IMR-90 (cell line): ENCODE data around the gene ZCCHC24. TPM values are rescaled to one million over a fixed set of nuclear protein-coding genes. Genes with fewer than 3 reads are reported as not detected.

Experiments used
- ATAC-seq: fragments of 200-7000 bp; cut with Tn5 transposase; 2 replicates; pipeline ENCODE4 v1.9.1; 2020; ENCODE audit warnings: low read depth, mild to moderate bottlenecking, moderate library complexity
- BruUV-seq: library from RNA; stranded (reverse); fragments of 400-500 nt; replicated peaks from 2 replicates; lab custom pipeline; 2021; lab: Mats Ljungman, UMichigan
- CTCF ChIA-PET: fragments of 300-600 bp; formaldehyde crosslinking; extraction: SDS; loops from one replicate; lab custom pipeline; 2021; ENCODE audit warnings: antibody characterized with exemption; lab: Yijun Ruan, JAX
- POLR2A ChIA-PET: fragments of 300-600 bp; sonication (Branson Sonifier 250); formaldehyde crosslinking; loops from one replicate; lab custom pipeline; 2022; ENCODE audit warnings: antibody characterized with exemption; ENCODE audit not compliant: unreplicated experiment; lab: Charles Lee
- DNase-seq: peaks from one replicate; pipeline ENCODE4 v3.0.0; 2013
- H2AFZ ChIP-seq: replicated peaks from 2 replicates; pipeline ENCODE3; 2013; ENCODE audit warnings: low read length, mild to moderate bottlenecking; ENCODE audit not compliant: poor library complexity
- H2AK5ac ChIP-seq: 2 replicates; pipeline ENCODE4 v1.6.1; 2013; ENCODE audit warnings: low read depth, low read length, inconsistent platforms
- H2AK9ac ChIP-seq: replicated peaks from 2 replicates; pipeline ENCODE3; 2013; ENCODE audit warnings: mild to moderate bottlenecking, low read depth, low read length, moderate library complexity; ENCODE audit not compliant: poor library complexity
- H2BK120ac ChIP-seq: 2 replicates; pipeline ENCODE4 v1.6.1; 2013; ENCODE audit warnings: low read depth, low read length, inconsistent platforms
- H2BK15ac ChIP-seq: 3 replicates; pipeline ENCODE4 v1.6.1; 2013; ENCODE audit warnings: low read depth, low read length, inconsistent platforms
- H2BK20ac ChIP-seq: 2 replicates; pipeline ENCODE4 v1.6.1; 2013; ENCODE audit warnings: low read depth, mild to moderate bottlenecking, inconsistent platforms, low read length, moderate library complexity
- H2BK5ac ChIP-seq: 2 replicates; pipeline ENCODE4 v1.6.1; 2013; ENCODE audit warnings: mild to moderate bottlenecking, low read depth, low read length, inconsistent platforms; ENCODE audit not compliant: poor library complexity, severe bottlenecking
- H3K14ac ChIP-seq: replicated peaks from 2 replicates; pipeline ENCODE4 v1.6.1; 2013; ENCODE audit warnings: low read depth, low read length, inconsistent platforms
- H3K18ac ChIP-seq: 2 replicates; pipeline ENCODE4 v1.6.1; 2013; ENCODE audit warnings: low read depth, low read length, control low read depth
- H3K23ac ChIP-seq: 2 replicates; pipeline ENCODE4 v1.6.1; 2013; ENCODE audit warnings: low read depth, low read length, inconsistent platforms
- H3K27ac ChIP-seq: 2 replicates; pipeline ENCODE4 v1.5.1; 2013; ENCODE audit warnings: mild to moderate bottlenecking, control low read depth, low read length; ENCODE audit not compliant: insufficient read depth
- H3K27me3 ChIP-seq: 2 replicates; pipeline ENCODE4 v1.6.1; 2013; ENCODE audit warnings: low read length; ENCODE audit not compliant: control insufficient read depth, insufficient read depth
- H3K36me3 ChIP-seq: 2 replicates; pipeline ENCODE4 v1.6.1; 2013; ENCODE audit warnings: low read length, mixed read lengths; ENCODE audit not compliant: control insufficient read depth, insufficient read depth
- H3K4ac ChIP-seq: 2 replicates; pipeline ENCODE4 v1.6.1; 2013; ENCODE audit warnings: low read depth, low read length, inconsistent platforms
- H3K4me1 ChIP-seq: 2 replicates; pipeline ENCODE4 v1.6.1; 2013; ENCODE audit warnings: low read length, mixed read lengths; ENCODE audit not compliant: control insufficient read depth, insufficient read depth
- H3K4me2 ChIP-seq: 2 replicates; pipeline ENCODE4 v1.6.1; 2013; ENCODE audit warnings: low read depth, mild to moderate bottlenecking, control low read depth, low read length, moderate library complexity
- H3K4me3 ChIP-seq: 2 replicates; pipeline ENCODE4 v1.5.1; 2013; ENCODE audit warnings: low read depth, mild to moderate bottlenecking, control low read depth, low read length, moderate library complexity; ENCODE audit not compliant: insufficient read depth
- H3K56ac ChIP-seq: 2 replicates; pipeline ENCODE4 v1.6.1; 2013; ENCODE audit warnings: low read length, inconsistent platforms; ENCODE audit not compliant: insufficient read depth; ENCODE audit errors: extremely low read depth
- H3K79me1 ChIP-seq, 2 experiments: 2 replicates each; pipeline ENCODE4 v1.6.1; 2013; ENCODE audit warnings: low read length in 2 of 2, inconsistent platforms in 1 of 2, low read depth in 1 of 2
- H3K9ac ChIP-seq: 2 replicates; pipeline ENCODE4 v1.6.1; 2013; ENCODE audit warnings: low read depth, low read length, control low read depth
- H3K9me1 ChIP-seq: 2 replicates; pipeline ENCODE4 v1.6.1; 2013; ENCODE audit warnings: low read length, inconsistent platforms; ENCODE audit not compliant: insufficient read depth
- H3K9me3 ChIP-seq: 2 replicates; pipeline ENCODE4 v1.6.1; 2013; ENCODE audit warnings: low read length; ENCODE audit not compliant: control insufficient read depth, insufficient read depth
- H4K20me1 ChIP-seq: 2 replicates; pipeline ENCODE4 v1.6.1; 2013; ENCODE audit warnings: low read length, inconsistent platforms; ENCODE audit not compliant: insufficient read depth
- H4K5ac ChIP-seq: 2 replicates; pipeline ENCODE4 v1.6.1; 2013; ENCODE audit warnings: mild to moderate bottlenecking, low read depth, low read length, control low read depth
- H4K8ac ChIP-seq, 2 experiments: 2 replicates each; pipeline ENCODE4 v1.6.1; 2013; ENCODE audit warnings: low read depth in 2 of 2, low read length in 2 of 2, control low read depth in 1 of 2, inconsistent platforms in 1 of 2
- H4K91ac ChIP-seq: 2 replicates; pipeline ENCODE4 v1.6.1; 2013; ENCODE audit warnings: low read depth, low read length, inconsistent platforms; ENCODE audit not compliant: insufficient read depth
- BHLHE40 ChIP-seq: fragments of 150-350 bp; IDR thresholded peaks from 2 replicates; pipeline ENCODE4 v1.6.1; 2016; ENCODE audit warnings: mild to moderate bottlenecking, low read depth, low read length
- CHD1 ChIP-seq: IDR thresholded peaks from 2 replicates; pipeline ENCODE4 v1.6.1; 2012; ENCODE audit warnings: low read depth, low read length, improper control_type of control experiment
- CTCF ChIP-seq: conservative IDR thresholded peaks from 2 replicates; pipeline ENCODE4 v1.5.1; 2012; ENCODE audit warnings: mild to moderate bottlenecking, low read depth, low read length, improper control_type of control experiment
- ELK1 ChIP-seq: fragments of 150-350 bp; IDR thresholded peaks from 2 replicates; pipeline ENCODE4 v1.6.1; 2016; ENCODE audit warnings: low read depth, mild to moderate bottlenecking, low read length, moderate library complexity, borderline replicate concordance
- MAFK ChIP-seq: IDR thresholded peaks from 2 replicates; pipeline ENCODE4 v1.6.1; 2012; ENCODE audit warnings: low read depth, low read length, improper control_type of control experiment
- MXI1 ChIP-seq: IDR thresholded peaks from 2 replicates; pipeline ENCODE4 v1.6.1; 2012; ENCODE audit warnings: low read depth, mild to moderate bottlenecking, low read length, moderate library complexity, borderline replicate concordance
- POLR2A ChIP-seq: IDR thresholded peaks from 2 replicates; pipeline ENCODE4 v1.6.1; 2012; ENCODE audit warnings: mild to moderate bottlenecking, low read depth, low read length
- RCOR1 ChIP-seq: IDR thresholded peaks from 2 replicates; pipeline ENCODE4 v1.6.1; 2012; ENCODE audit warnings: mild to moderate bottlenecking, low read length, improper control_type of control experiment; ENCODE audit not compliant: insufficient replicate concordance
- RFX5 ChIP-seq: IDR thresholded peaks from 2 replicates; pipeline ENCODE4 v1.8.0; 2012; ENCODE audit warnings: low read depth, mild to moderate bottlenecking, low read length, moderate library complexity
- USF2 ChIP-seq: fragments of 150-350 bp; IDR thresholded peaks from 2 replicates; pipeline ENCODE4 v1.6.1; 2017; ENCODE audit warnings: mild to moderate bottlenecking, antibody characterized with exemption, low read length, low read depth
- WGBS, 2 experiments: methylation state at CpG; one replicate each; pipeline versions ENCODE4 v1.1.5 to v1.1.7; 2013; ENCODE audit warnings: missing lambda C conversion rate in 2 of 2; ENCODE audit not compliant: insufficient read length in 1 of 2; ENCODE audit errors: extremely low coverage in 2 of 2; 5-methylcytosine and 5-hydroxymethylcytosine counted together
- dilution Hi-C: fragments of 300-500 bp; cut with HindIII; formaldehyde crosslinking; loops from one replicate; pipeline ENCODE4 v1.14.3; 2018; ENCODE audit warnings: low sequenced_read_pairs; ENCODE audit not compliant: unreplicated experiment
- in situ Hi-C: fragments of 300-500 bp; cut with MboI; formaldehyde crosslinking; loops from 3 replicates; pipeline ENCODE4 v1.14.3; 2019; ENCODE audit warnings: low sequenced_read_pairs, inconsistent platforms, mixed read lengths
- intact Hi-C: fragments of 100-400 bp; cut with micrococcal nuclease; formaldehyde crosslinking; loops from 2 replicates; pipeline ENCODE4 v1.10.0; 2022
- polyA plus RNA-seq, 3 experiments: library from polyadenylated mRNA; depleted of rRNA; stranded (reverse); fragments of >200 nt; gene quantifications; 2 replicates each; pipeline ENCODE4 v1.2.3, GENCODE V29; 2012; ENCODE audit warnings: low replicate concordance in 1 of 3
- total RNA-seq: library from RNA; depleted of rRNA; stranded (reverse); fragments of >200 nt; gene quantifications from 2 replicates; pipeline ENCODE4 v1.2.3, GENCODE V29; 2012

Gene ZCCHC24
- total and polyA plus RNA-seq, 2 of the 4 experiments (the other 2 are of a cell fraction): 15.1 to 25.9 TPM

- H3K27ac ChIP-seq: no peak overlapping the region
- peaks cover 32% of the 10 kb centered on the region for H3K4me1 ChIP-seq
- ChIA-PET POLR2A (no interaction called here), CTCF (no interaction called here)
- H3K56ac ChIP-seq: no peak overlapping the region
- H3K9me3 ChIP-seq: no peaks in the 10 kb centered on the region
- ATAC-seq: no peak
- peak overlapping the region; percentile 39; the same call in 1 of the 2 replicates for H2AK5ac ChIP-seq
- H3K36me3 ChIP-seq: no peaks in the 10 kb centered on the region
- no peak overlapping the region for H4K8ac ChIP-seq
- H2AK9ac ChIP-seq: peak overlapping the region; percentile 51
- no CpG with 5 or more reads among the region's 2 CpGs for WGBS, 2 experiments
- no peak overlapping the region for H3K4me3 ChIP-seq
- in situ Hi-C loops (no loop called here), intact Hi-C loops (no loop called here), dilution Hi-C loops (no loop called here)
- no peak overlapping the region for H3K23ac ChIP-seq
- H3K9me1 ChIP-seq: peaks cover 18% of the 10 kb centered on the region
- H2BK20ac ChIP-seq: no peak overlapping the region
- DNase-seq: no peak
- no peak overlapping the region for H4K5ac ChIP-seq
- no peak overlapping the region for H2BK5ac ChIP-seq
- no peak overlapping the region for H4K91ac ChIP-seq
- peaks cover 10% of the 10 kb centered on the region for H4K20me1 ChIP-seq
- H3K27me3 ChIP-seq: no peaks in the 10 kb centered on the region
- no peak overlapping the region for H3K4ac ChIP-seq
- H2BK15ac ChIP-seq: peak overlapping the region; percentile 7; the same call in 1 of the 3 replicates
- H2BK120ac ChIP-seq: no peak overlapping the region
- TF ChIP-seq MXI1: no peak
- TF ChIP-seq CTCF: no peak
- no peak for TF ChIP-seq RFX5
- TF ChIP-seq MAFK: no peak
- TF ChIP-seq USF2: no peak
- no peak for TF ChIP-seq ELK1
- TF ChIP-seq RCOR1: no peak
- no peak for TF ChIP-seq CHD1
- TF ChIP-seq BHLHE40: no peak
- no peak for TF ChIP-seq POLR2A
- H3K79me1 ChIP-seq: peaks cover 4 to 16% of the 10 kb centered on the region in 2 experiments; a peak in 3 of 4 replicates
- H3K9ac ChIP-seq: no peak overlapping the region
- 0 out of 2 replicates have a peak overlapping the region, but pooled peaks have one; percentile 16 for H3K14ac ChIP-seq
- H3K18ac ChIP-seq: no peak overlapping the region
- no TSS peak for BruUV-seq
- no peak overlapping the region for H2AFZ ChIP-seq
- no peak overlapping the region for H3K4me2 ChIP-seq
These were observed 3.3 kb upstream of the ZCCHC24 start for GRCh38 chr10:79448732-79449049.
